K562 (cell line): ENCODE measurements around the gene AKAP13. TPM values are rescaled to one million over a fixed set of nuclear protein-coding genes. Genes with fewer than 3 reads are reported as not detected.

Source experiments
- ATAC-seq: fragments of 200-7000 bp; cut with Tn5 transposase; 3 replicates; pipeline ENCODE4 v1.9.1; 2020; ENCODE audit warnings: moderate library complexity
- BruUV-seq: library from RNA; stranded (reverse); fragments of 400-500 nt; replicated peaks from 2 replicates; lab custom pipeline; 2021; lab: Mats Ljungman, UMichigan
- CTCF ChIA-PET: fragments of 300-600 bp; formaldehyde crosslinking; extraction: SDS; loops from one replicate; lab custom pipeline; 2021; ENCODE audit warnings: low intra/inter-chr PET ratio; lab: Yijun Ruan, JAX
- POLR2A ChIA-PET: fragments of 300-600, 350-650 bp; sonication (Branson Sonifier 250); formaldehyde crosslinking; extraction: SDS; loops from one replicate; lab custom pipeline; 2021; ENCODE audit warnings: antibody characterized with exemption, inconsistent platforms; lab: Yijun Ruan, JAX
- DNase-seq, 4 experiments: peaks; one replicate each; pipeline versions ENCODE4 v3.0.0 to v3.0.0-alpha.2; 2011 to 2018; ENCODE audit warnings: low spot score in 3 of 4, mixed read lengths in 3 of 4; ENCODE audit errors: extremely low read depth in 1 of 4
- FAIRE-seq: peaks from 2 replicates; lab custom pipeline; 2011; peaks lifted over from hg19 to GRCh38; lab: Jason Lieb, UNC
- H2AFZ ChIP-seq: 2 replicates; pipeline ENCODE4 v1.6.0; 2011; ENCODE audit warnings: low read depth, low read length, control low read depth, inconsistent platforms
- H3K27ac ChIP-seq: fragments of 200-600 bp; 3 replicates; pipeline ENCODE4 v1.8.0; 2011; ENCODE audit warnings: low read depth, mild to moderate bottlenecking, control low read depth, inconsistent platforms, low read length, moderate library complexity, mixed read lengths; ENCODE audit errors: extremely low read depth
- H3K27me3 ChIP-seq, 2 experiments: fragments of 300-600 bp in 1 of 2; 2 replicates in 1 of 2; 3 replicates in 1 of 2; pipeline versions ENCODE4 v1.6.0 to v1.8.0; 2011; ENCODE audit warnings: inconsistent platforms in 2 of 2, low read length in 2 of 2, mild to moderate bottlenecking in 1 of 2, mixed read lengths in 1 of 2, moderate library complexity in 1 of 2; ENCODE audit not compliant: control insufficient read depth in 2 of 2, insufficient read depth in 2 of 2
- H3K36me3 ChIP-seq: fragments of 300-600 bp; 3 replicates; pipeline ENCODE4 v1.8.0; 2011; ENCODE audit warnings: mild to moderate bottlenecking, low read length, inconsistent platforms; ENCODE audit not compliant: control insufficient read depth, insufficient read depth
- H3K4me1 ChIP-seq, 2 experiments: fragments of 200-600 bp in 1 of 2; replicated peaks in 1 of 2; 2 replicates in 1 of 2; 3 replicates in 1 of 2; pipeline versions ENCODE4 v1.5.1 to v1.8.0; 2011; ENCODE audit warnings: inconsistent platforms in 2 of 2, low read length in 2 of 2, mild to moderate bottlenecking in 1 of 2, mixed read lengths in 1 of 2, moderate library complexity in 1 of 2; ENCODE audit not compliant: control insufficient read depth in 2 of 2, insufficient read depth in 2 of 2
- H3K4me2 ChIP-seq: 2 replicates; pipeline ENCODE4 v1.6.1; 2011; ENCODE audit warnings: low read length, control low read depth, inconsistent platforms, mixed read lengths; ENCODE audit not compliant: insufficient read depth
- H3K4me3 ChIP-seq: fragments of 200-600 bp; sonication (generic), shearing (Covaris generic); 2 replicates; pipeline ENCODE4 v1.5.1; 2016; ENCODE audit warnings: control low read depth, inconsistent platforms
- H3K79me2 ChIP-seq: fragments of 200-600 bp; 3 replicates; pipeline ENCODE4 v1.8.0; 2011; ENCODE audit warnings: low read length, inconsistent platforms; ENCODE audit not compliant: control insufficient read depth, insufficient read depth
- H3K9ac ChIP-seq, 2 experiments: 2 replicates each; pipeline versions ENCODE4 v1.6.0 to v1.6.1; 2011; ENCODE audit warnings: low read depth in 2 of 2, low read length in 2 of 2, control low read depth in 1 of 2, inconsistent platforms in 1 of 2, mild to moderate bottlenecking in 1 of 2, mixed read lengths in 1 of 2; ENCODE audit not compliant: insufficient read depth in 1 of 2
- H3K9me1 ChIP-seq: one replicate; pipeline ENCODE4 v1.6.0; 2011; ENCODE audit warnings: inconsistent platforms, mild to moderate bottlenecking, low read length, moderate library complexity; ENCODE audit not compliant: control insufficient read depth, insufficient read depth
- H3K9me3 ChIP-seq: replicated peaks from 2 replicates; pipeline ENCODE4 v1.5.1; 2011; ENCODE audit warnings: low read depth, low read length, inconsistent platforms; ENCODE audit not compliant: control insufficient read depth, insufficient read depth
- H4K20me1 ChIP-seq: replicated peaks from 2 replicates; pipeline ENCODE4 v1.6.1; 2011; ENCODE audit warnings: low read length, inconsistent platforms, mixed read lengths; ENCODE audit not compliant: control insufficient read depth, insufficient read depth
- ARHGAP35 ChIP-seq: fragments of 450-650 bp; IDR thresholded peaks from 2 replicates; pipeline ENCODE4 v1.6.1; 2018; ENCODE audit not compliant: partially characterized antibody
- CHD1 ChIP-seq: fragments of 200-600 bp; sonication (generic); IDR thresholded peaks from one replicate; pipeline ENCODE4 v1.6.1; 2012; ENCODE audit warnings: mild to moderate bottlenecking, moderate library complexity, low read length, inconsistent platforms
- E2F3 ChIP-seq: fragments of 250-450 bp; sonication (Bioruptor Pico); IDR thresholded peaks from 2 replicates; pipeline ENCODE4 v1.4.0; 2020; ENCODE audit warnings: mild to moderate bottlenecking
- NR2C2 ChIP-seq, 2 experiments: fragments of 200-800 bp in 1 of 2; sonication (Bioruptor generic) in 1 of 2; sonication (generic) in 1 of 2; formaldehyde crosslinking in 1 of 2; IDR thresholded peaks; 2 replicates each; pipeline versions ENCODE4 v1.6.1 to v1.8.0; 2016 to 2022; ENCODE audit warnings: mild to moderate bottlenecking in 1 of 2, missing compliant biosample characterization in 1 of 2, missing genetic modification characterization in 1 of 2, missing genetic modification reagents in 1 of 2
- ZNF24 ChIP-seq: fragments of 450-650 bp; IDR thresholded peaks from 2 replicates; pipeline ENCODE4 v1.6.1; 2016
- WGBS: fragments of 100-300 bp; shearing (Covaris generic); methylation state at CpG from one replicate; pipeline ENCODE4 v1.1.6; 2016; ENCODE audit warnings: low coverage, mixed read lengths; ENCODE audit not compliant: insufficient coverage; ENCODE audit errors: missing lambda C conversion rate; 5-methylcytosine and 5-hydroxymethylcytosine counted together
- in situ Hi-C: fragments of 300-500 bp; cut with MboI; formaldehyde crosslinking; loops from 4 replicates; pipeline ENCODE4 v1.15.0; 2018; ENCODE audit warnings: inconsistent platforms, mixed read lengths
- intact Hi-C: fragments of 100-400 bp; cut with micrococcal nuclease; formaldehyde crosslinking; loops from 2 replicates; pipeline ENCODE4 v1.14.2; 2022
- polyA plus RNA-seq, 8 experiments: library from polyadenylated mRNA; depleted of rRNA in 4 of 8; stranded (reverse) in 5 of 8; unstranded in 3 of 8; fragments of >200 nt; fragmentation: Nextera tagmentation in 2 of 8; fragmentation: Illumina TruSeq in 1 of 8; extraction: Ambion mirVana in 2 of 8; extraction: Trizol in 1 of 8; gene quantifications; 2 replicates each; pipeline versions ENCODE4 v1.2.1 to v1.2.3, GENCODE V29; 2011 to 2014; ENCODE audit warnings: inconsistent platforms in 1 of 8, missing spikeins in 1 of 8
- total RNA-seq, 7 experiments: library from RNA; depleted of rRNA in 6 of 7; stranded (reverse); fragments of >200 nt in 6 of 7; fragmentation: Illumina TruSeq in 2 of 7; extraction: Trizol in 2 of 7; gene quantifications; 2 replicates each; pipeline versions ENCODE4 v1.2.1 to v1.2.3, GENCODE V29; 2011 to 2021; ENCODE audit warnings: low replicate concordance in 1 of 7
- TF ChIP-seq, protein P1 (sequence below): sonication (generic); formaldehyde crosslinking; IDR thresholded peaks from 2 replicates; pipeline ENCODE4 v1.8.0; 2022; ENCODE audit warnings: mild to moderate bottlenecking, missing genetic modification reagents
- TF ChIP-seq, protein P2 (sequence below): sonication (generic); formaldehyde crosslinking; IDR thresholded peaks from 2 replicates; pipeline ENCODE4 v1.8.1; 2023; ENCODE audit warnings: mild to moderate bottlenecking, missing genetic modification reagents

AKAP13 gene
- total and polyA plus RNA-seq, 9 of the 15 experiments (the other 6 are each of a cell fraction or from before 2014, with no cell fraction given) = 0.03 to 1.7 (median 0.42) TPM

DNA sequence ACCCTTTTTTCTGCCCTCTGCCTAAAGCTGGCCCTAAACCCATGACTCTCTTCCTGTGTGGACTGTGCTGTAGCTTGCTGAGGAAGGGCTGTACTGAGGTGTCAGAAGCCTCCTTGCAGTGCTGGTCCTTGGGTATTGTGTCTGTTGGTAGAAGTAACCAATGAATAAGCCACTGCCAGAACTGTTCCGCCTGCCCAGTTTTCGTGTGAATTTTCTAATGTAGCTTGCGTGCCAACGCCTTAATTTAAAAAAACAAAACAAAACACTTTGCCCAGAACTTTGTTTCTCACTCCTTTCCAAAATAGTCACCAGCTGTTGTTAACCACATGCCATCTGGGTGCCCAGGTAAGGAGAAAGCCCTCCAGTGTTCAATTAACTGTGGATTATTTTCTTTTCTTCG is 312.5 kb downstream of the AKAP13 start:
- no TSS peak for BruUV-seq
- Histone ChIP-seq H3K4me2 (no peak overlapping the region), H3K27me3 (no peaks in the 10 kb centered on the region), H3K9me1 (no peaks in the 10 kb centered on the region), H3K27ac (no peak overlapping the region), H3K9ac (no peak overlapping the region), H3K4me3 (no peak overlapping the region), H4K20me1 (no peaks in the 10 kb centered on the region), H3K4me1 (no peaks in the 10 kb centered on the region), H3K36me3 (no peaks in the 10 kb centered on the region), H3K79me2 (no peaks in the 10 kb centered on the region), H3K9me3 (no peaks in the 10 kb centered on the region), H2AFZ (no peak overlapping the region)
- FAIRE-seq = no peak
- no peak for DNase-seq
- no peak for ATAC-seq
- POLR2A ChIA-PET = interaction anchor here (0.8 kb wide), 1 partner anchor 18 kb away, joined by 3 read pairs; no protein-coding TSS in a partner anchor
- CTCF ChIA-PET = no interaction called here
- intact Hi-C loops = no loop called here
- 0% methylated on average over 5 of the region's 5 CpGs for WGBS
- TF ChIP-seq CHD1 (no peak), ARHGAP35 (no peak), NR2C2 (CRISPR knock-in tag; IDR thresholded peaks at IDR 0.05) (no peak), NR2C2 (tag; IDR thresholded peaks at IDR 0.05) (no peak), ZNF24 (no peak), E2F3 (CRISPR knock-in tag) (no peak)
- TF ChIP-seq, protein P1, sequence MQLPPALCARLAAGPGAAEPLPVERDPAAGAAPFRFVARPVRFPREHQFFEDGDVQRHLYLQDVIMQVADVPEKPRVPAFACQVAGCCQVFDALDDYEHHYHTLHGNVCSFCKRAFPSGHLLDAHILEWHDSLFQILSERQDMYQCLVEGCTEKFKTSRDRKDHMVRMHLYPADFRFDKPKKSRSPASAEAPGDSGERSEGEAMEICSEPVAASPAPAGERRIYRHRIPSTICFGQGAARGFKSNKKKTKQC (CRISPR knock-in tag) = no peak
- TF ChIP-seq, protein P2, sequence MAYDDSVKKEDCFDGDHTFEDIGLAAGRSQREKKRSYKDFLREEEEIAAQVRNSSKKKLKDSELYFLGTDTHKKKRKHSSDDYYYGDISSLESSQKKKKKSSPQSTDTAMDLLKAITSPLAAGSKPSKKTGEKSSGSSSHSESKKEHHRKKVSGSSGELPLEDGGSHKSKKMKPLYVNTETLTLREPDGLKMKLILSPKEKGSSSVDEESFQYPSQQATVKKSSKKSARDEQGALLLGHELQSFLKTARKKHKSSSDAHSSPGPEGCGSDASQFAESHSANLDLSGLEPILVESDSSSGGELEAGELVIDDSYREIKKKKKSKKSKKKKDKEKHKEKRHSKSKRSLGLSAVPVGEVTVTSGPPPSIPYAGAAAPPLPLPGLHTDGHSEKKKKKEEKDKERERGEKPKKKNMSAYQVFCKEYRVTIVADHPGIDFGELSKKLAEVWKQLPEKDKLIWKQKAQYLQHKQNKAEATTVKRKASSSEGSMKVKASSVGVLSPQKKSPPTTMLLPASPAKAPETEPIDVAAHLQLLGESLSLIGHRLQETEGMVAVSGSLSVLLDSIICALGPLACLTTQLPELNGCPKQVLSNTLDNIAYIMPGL (CRISPR knock-in tag) = no peak
- in situ Hi-C loops = no loop called here
